Thoracic aorta (tissue), 2 donors: Measurements from ENCODE around the gene KCNIP1. TPM values are rescaled to one million over a fixed set of nuclear protein-coding genes. Genes with fewer than 3 reads are reported as not detected.

ENCODE experiments used
- ATAC-seq: fragments of 150-250 bp; one replicate; pipeline ENCODE4 v1.8.0; 2017; ENCODE audit warnings: low read depth; ENCODE audit not compliant: insufficient number of reproducible peaks, low FRiP score
- DNase-seq: peaks from one replicate; pipeline ENCODE4 v3.0.0-alpha.2; 2020; ENCODE audit warnings: low spot score
- H3K27ac ChIP-seq, 2 donors: fragments of 200-600 bp; sonication (generic); 1 replicate in 1 of 2; 2 replicates in 1 of 2; pipeline ENCODE4 v1.5.1; 2016; ENCODE audit warnings: mild to moderate bottlenecking in 2 of 2, moderate library complexity in 2 of 2
- H3K27me3 ChIP-seq: fragments of 200-600 bp; sonication (generic); replicated peaks from 2 replicates; pipeline ENCODE4 v1.6.0; 2016; ENCODE audit warnings: mild to moderate bottlenecking; ENCODE audit not compliant: insufficient read depth
- H3K36me3 ChIP-seq: fragments of 200-600 bp; sonication (generic); one replicate; pipeline ENCODE4 v1.5.1; 2016
- H3K4me1 ChIP-seq, 2 donors: fragments of 200-600 bp; sonication (generic); 1 replicate in 1 of 2; 2 replicates in 1 of 2; pipeline versions ENCODE4 v1.5.1 to v1.6.0; 2016; ENCODE audit warnings: low read depth in 2 of 2, mild to moderate bottlenecking in 1 of 2; ENCODE audit not compliant: control insufficient read depth in 1 of 2
- H3K4me3 ChIP-seq: fragments of 200-600 bp; sonication (generic); 2 replicates; pipeline ENCODE4 v1.5.1; 2016; ENCODE audit warnings: mild to moderate bottlenecking
- H3K9me3 ChIP-seq: fragments of 200-600 bp; sonication (generic); 2 replicates; pipeline ENCODE4 v1.5.1; 2016
- total RNA-seq, 2 donors: library from RNA; depleted of rRNA; stranded (reverse); fragments of >200 nt; gene quantifications; one replicate each; pipeline versions ENCODE4 v1.1.0 to v1.2.3, GENCODE V29; 2016
- TF ChIP-seq, protein P1 (sequence below): fragments of 200-600 bp; sonication (generic); IDR thresholded peaks from one replicate; pipeline ENCODE4 v1.5.1; 2019; ENCODE audit warnings: antibody characterized with exemption

KCNIP1 gene
- total RNA-seq, 2 donors from 2014 or later, result not detected

DNA sequence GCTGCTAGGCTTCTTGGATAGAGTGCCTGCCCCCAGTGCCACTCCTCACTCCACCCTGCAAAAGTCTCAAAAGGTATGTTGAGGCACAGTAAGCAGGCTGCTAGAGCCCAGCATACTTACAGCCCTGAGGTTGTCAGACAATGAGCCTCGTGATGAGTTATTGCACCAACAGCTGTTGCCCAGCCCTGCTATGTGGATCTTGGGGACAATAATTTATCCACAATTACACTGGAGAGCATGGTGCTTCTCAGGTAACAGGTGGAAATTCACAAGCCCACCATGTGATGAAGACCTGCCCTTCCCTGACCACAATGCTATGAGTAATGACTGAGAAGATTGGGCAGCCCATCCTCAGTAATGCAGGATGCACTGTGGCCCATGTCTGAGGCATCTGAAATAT lies 36.5 kb downstream of the KCNIP1 start:
- H3K9me3 ChIP-seq, result peaks cover 3% of the 10 kb centered on the region
- H3K36me3 ChIP-seq, result no peaks in the 10 kb centered on the region
- H3K27me3 ChIP-seq, result no peaks in the 10 kb centered on the region
- no peak overlapping the region for H3K27ac ChIP-seq
- no peak overlapping the region for H3K4me3 ChIP-seq
- TF ChIP-seq, protein P1, sequence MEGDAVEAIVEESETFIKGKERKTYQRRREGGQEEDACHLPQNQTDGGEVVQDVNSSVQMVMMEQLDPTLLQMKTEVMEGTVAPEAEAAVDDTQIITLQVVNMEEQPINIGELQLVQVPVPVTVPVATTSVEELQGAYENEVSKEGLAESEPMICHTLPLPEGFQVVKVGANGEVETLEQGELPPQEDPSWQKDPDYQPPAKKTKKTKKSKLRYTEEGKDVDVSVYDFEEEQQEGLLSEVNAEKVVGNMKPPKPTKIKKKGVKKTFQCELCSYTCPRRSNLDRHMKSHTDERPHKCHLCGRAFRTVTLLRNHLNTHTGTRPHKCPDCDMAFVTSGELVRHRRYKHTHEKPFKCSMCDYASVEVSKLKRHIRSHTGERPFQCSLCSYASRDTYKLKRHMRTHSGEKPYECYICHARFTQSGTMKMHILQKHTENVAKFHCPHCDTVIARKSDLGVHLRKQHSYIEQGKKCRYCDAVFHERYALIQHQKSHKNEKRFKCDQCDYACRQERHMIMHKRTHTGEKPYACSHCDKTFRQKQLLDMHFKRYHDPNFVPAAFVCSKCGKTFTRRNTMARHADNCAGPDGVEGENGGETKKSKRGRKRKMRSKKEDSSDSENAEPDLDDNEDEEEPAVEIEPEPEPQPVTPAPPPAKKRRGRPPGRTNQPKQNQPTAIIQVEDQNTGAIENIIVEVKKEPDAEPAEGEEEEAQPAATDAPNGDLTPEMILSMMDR, result no peak
- DNase-seq, result no peak
- no peak for ATAC-seq
- no peaks in the 10 kb centered on the region for H3K4me1 ChIP-seq

DNA sequence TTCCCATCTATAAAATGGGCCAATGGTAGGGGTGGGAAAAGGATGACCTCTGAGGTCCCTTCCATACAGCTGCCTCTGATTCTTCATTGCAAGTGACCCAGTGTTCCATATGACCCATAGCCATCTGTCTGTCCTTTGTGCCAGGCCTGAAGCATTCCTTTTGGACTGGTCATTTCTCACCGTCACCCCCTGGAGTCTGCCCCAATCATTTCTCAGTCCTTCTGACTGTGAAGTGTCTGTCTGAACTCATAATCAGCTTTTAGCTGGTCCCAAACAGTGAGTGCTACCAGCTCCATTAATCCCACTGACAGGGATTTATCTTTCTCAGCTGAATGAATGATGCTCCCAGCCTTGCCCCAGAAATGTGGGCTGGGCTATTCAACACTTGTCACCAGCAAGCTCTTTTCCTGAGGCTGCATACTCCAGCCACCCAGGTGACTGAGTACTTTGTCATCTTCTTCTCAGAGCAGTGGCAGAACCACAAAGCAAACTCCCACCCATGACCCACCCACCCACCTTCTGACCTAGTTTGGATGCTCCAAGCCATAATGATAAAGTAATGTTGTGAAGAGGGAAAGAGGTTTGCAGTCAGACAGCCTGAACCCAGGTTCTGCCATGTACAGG lies 37.4 kb downstream of the KCNIP1 start:
- DNase-seq (no peak), ATAC-seq (no peak)
- no peaks in the 10 kb centered on the region for H3K36me3 ChIP-seq
- no peak overlapping the region for H3K27ac ChIP-seq
- no peaks in the 10 kb centered on the region for H3K27me3 ChIP-seq
- H3K9me3 ChIP-seq, result peaks cover 3% of the 10 kb centered on the region
- no peak overlapping the region for H3K4me3 ChIP-seq
- no peaks in the 10 kb centered on the region for H3K4me1 ChIP-seq
- TF ChIP-seq, protein P1, result no peak

DNA sequence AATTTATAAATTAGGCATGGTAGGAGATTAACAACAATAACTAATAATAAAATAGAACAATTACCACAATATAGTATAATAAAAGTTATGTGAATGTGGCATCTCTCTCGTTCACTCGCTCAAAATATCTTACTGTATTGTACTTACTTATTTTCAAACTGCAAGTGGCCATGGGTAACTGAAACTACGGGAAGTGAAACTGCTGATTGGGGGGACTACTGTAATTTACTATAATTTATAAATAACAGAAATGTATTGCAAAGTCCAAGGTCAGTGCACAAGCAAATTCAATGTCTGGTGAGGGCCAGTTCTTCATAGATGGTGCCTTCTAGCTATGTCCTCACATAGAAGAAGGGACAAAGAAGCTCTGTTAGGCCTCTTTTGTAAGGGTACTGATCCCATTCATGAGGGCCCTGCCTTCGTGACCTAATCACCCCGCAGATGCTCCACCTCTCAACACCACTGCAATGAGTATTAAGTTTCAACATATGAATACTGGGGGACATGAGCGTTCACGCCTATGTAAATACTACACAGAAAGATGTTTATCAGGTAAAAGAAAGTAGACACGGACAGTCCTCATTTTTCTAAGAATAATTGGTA lies 39.0 kb downstream of the KCNIP1 start:
- Histone ChIP-seq H3K27me3 (no peaks in the 10 kb centered on the region), H3K27ac (no peak overlapping the region), H3K4me3 (no peak overlapping the region), H3K36me3 (no peaks in the 10 kb centered on the region), H3K4me1 (no peaks in the 10 kb centered on the region), H3K9me3 (peaks cover 3% of the 10 kb centered on the region)
- no peak for ATAC-seq
- TF ChIP-seq, protein P1, result no peak
- DNase-seq, result no peak

DNA sequence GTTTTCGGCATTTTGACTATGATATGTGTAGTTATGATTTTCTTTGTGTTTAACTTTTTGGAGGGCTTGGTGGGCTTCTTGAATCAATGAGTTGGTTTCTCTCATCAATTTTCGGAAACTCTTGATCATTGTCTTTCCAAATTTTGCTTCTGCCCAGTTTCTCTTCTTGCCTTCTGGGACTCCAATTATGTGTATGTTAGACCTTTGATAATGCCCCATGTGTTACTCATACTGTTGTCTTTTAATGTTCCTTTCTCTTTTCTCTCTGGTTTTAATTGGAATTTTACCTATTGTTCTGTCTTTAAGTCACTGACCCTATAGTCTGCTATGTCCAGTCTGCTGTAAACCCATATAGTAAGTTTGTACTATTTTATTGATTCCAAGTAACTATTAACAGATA lies 41.5 kb downstream of the KCNIP1 start:
- TF ChIP-seq, protein P1, result no peak
- no peaks in the 10 kb centered on the region for H3K36me3 ChIP-seq
- no peaks in the 10 kb centered on the region for H3K27me3 ChIP-seq
- ATAC-seq (no peak), DNase-seq (no peak)
- no peak overlapping the region for H3K27ac ChIP-seq
- H3K4me1 ChIP-seq, result no peaks in the 10 kb centered on the region
- H3K9me3 ChIP-seq, result peaks cover 3% of the 10 kb centered on the region
- H3K4me3 ChIP-seq, result no peak overlapping the region

DNA sequence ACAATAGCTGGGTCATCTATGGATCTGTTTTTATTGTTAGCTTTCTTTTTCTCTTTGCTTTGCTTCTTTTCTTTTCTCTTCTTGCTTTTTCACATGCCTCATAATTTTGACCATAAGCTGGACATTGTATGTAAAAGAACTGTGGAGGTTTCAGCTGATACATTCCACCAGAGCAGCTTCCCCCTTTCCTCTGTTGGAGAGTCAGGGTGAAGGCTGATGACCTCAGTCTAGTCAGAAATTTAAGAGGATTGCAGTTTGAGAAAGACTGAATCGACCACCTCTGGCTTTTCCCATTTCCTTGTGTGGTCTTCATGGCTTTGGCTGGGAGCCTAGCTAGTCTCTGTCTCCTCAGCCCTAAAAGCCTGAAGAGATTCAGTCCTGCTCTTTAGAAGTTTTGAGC lies 42.0 kb downstream of the KCNIP1 start:
- ATAC-seq, result no peak

More for the DNA sequence above, 42.0 kb downstream of the KCNIP1 start:
- H3K36me3 ChIP-seq, result no peaks in the 10 kb centered on the region
- H3K27ac ChIP-seq, result no peak overlapping the region
- no peak overlapping the region for H3K4me3 ChIP-seq
- H3K9me3 ChIP-seq, result peaks cover 3% of the 10 kb centered on the region
- H3K4me1 ChIP-seq, result no peaks in the 10 kb centered on the region
- DNase-seq, result no peak
- H3K27me3 ChIP-seq, result no peaks in the 10 kb centered on the region
- TF ChIP-seq, protein P1, result no peak
